GM12865 (cell line): ENCODE measurements around the gene LATS2.
A peak's percentile ranks its signal among the peaks of the same experiment; 100 is the strongest.
"Not testable (repeated sequence)": the region's sequence is repeated elsewhere in the genome, so short reads cannot be mapped to it uniquely, and the experiment has no call there.

Source experiments
- DNase-seq: peaks from one replicate; pipeline ENCODE4 v3.0.0; 2010; ENCODE audit warnings: low read depth
- H3K4me3 ChIP-seq: 2 replicates; pipeline ENCODE4 v1.5.1; 2011; ENCODE audit warnings: mild to moderate bottlenecking, low read depth, low read length, control low read depth
- CTCF ChIP-seq: IDR thresholded peaks from 2 replicates; pipeline ENCODE4 v1.5.1; 2011; ENCODE audit warnings: low read length, control low read depth, low read depth, inconsistent platforms; ENCODE audit not compliant: insufficient read depth; ENCODE audit errors: missing control alignments

The LATS2 gene

GRCh38 chr13:20927596-20928257 is 133.7 kb downstream of the LATS2 start:
- DNase-seq, result no peak
- H3K4me3 ChIP-seq, result no peak overlapping the region
- TF ChIP-seq CTCF, result no peak

GRCh38 chr13:20925395-20925790 is 136.0 kb downstream of the LATS2 start:
- not testable (repeated sequence) for H3K4me3 ChIP-seq, DNase-seq

- TF ChIP-seq CTCF, result peak; percentile 73
- peak; percentile 86 for DNase-seq
- H3K4me3 ChIP-seq, result no peak overlapping the region
Observed at GRCh38 chr13:20924758-20925394, 136.5 kb downstream of the LATS2 start.

- H3K4me3 ChIP-seq, result no peak overlapping the region
- no peak for DNase-seq
- no peak for TF ChIP-seq CTCF
Observed at GRCh38 chr13:20923272-20923671, 138.1 kb downstream of the LATS2 start.
